ENCODE measurements around the gene IMPG2. TPM values are rescaled to one million over a fixed set of nuclear protein-coding genes. Genes with fewer than 3 reads are reported as not detected.

Gene IMPG2
- total and polyA plus RNA-seq, 7 donors = 0.05 to 0.64 (median 0.17) TPM

DNA sequence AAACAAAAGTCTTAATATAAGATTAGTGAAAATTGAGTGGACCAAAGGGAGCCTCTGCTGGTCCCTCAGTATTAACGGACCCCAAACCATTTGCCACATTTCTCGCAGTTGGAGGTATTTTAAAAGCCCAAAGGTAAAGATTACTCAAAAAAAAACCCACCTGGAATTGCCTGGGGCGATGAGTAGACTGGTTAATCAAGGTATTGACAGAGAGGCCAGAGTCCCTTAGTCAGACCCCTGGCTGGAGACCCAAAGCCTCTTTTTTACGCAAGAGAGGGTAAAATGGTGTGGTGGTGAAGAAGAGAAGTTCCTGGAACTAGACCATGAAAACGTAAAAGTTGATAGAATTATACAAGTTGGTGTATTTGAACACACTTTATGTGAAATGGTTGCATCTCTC is 137.2 kb downstream of the IMPG2 start:
- DNase-seq = no peak
- WGBS, 3 donors = 89 to 96% (median 93%) methylated on average over 5 of the region's 5 CpGs
- H3K9me3 ChIP-seq = no peaks in the 10 kb centered on the region
- no peaks in the 10 kb centered on the region for H3K36me3 ChIP-seq (ENCODE audit: insufficient read depth in 1 of 2, low read depth in 1 of 2)
- H3K27me3 ChIP-seq (ENCODE audit: insufficient read depth in 3 of 3, low read length in 2 of 3) = no peaks in the 10 kb centered on the region
- H3K27ac ChIP-seq = no peak overlapping the region
- peaks cover 7% of the 10 kb centered on the region for H3K4me1 ChIP-seq
- intact Hi-C loops (cut with DNase I) = no loop called here
- TF ChIP-seq, protein P1, sequence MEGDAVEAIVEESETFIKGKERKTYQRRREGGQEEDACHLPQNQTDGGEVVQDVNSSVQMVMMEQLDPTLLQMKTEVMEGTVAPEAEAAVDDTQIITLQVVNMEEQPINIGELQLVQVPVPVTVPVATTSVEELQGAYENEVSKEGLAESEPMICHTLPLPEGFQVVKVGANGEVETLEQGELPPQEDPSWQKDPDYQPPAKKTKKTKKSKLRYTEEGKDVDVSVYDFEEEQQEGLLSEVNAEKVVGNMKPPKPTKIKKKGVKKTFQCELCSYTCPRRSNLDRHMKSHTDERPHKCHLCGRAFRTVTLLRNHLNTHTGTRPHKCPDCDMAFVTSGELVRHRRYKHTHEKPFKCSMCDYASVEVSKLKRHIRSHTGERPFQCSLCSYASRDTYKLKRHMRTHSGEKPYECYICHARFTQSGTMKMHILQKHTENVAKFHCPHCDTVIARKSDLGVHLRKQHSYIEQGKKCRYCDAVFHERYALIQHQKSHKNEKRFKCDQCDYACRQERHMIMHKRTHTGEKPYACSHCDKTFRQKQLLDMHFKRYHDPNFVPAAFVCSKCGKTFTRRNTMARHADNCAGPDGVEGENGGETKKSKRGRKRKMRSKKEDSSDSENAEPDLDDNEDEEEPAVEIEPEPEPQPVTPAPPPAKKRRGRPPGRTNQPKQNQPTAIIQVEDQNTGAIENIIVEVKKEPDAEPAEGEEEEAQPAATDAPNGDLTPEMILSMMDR (IDR thresholded peaks at IDR 0.05) = no peak
- H3K4me3 ChIP-seq = no peak overlapping the region
- no peak for ATAC-seq

DNA sequence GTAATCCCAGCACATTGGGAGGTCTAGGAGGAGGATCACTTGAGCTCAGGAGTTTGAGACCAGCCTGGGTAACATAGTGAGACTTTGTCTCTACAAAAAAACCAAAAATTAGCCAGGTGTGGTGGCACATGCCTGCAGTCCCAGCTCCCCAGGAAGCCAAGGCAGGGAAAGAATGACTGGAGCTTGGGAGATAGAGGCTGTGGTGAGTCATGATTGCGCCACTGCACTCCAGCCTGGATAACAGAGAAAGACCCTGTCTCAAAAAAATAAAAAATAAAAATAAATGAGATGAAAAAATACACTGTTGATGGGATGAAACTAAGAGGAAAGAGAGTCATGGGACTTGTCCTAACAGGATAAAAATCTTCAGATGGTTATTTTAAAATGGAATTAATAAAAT is 137.6 kb downstream of the IMPG2 start:
- intact Hi-C loops (cut with DNase I) = no loop called here
- Histone ChIP-seq H3K36me3 (ENCODE audit: insufficient read depth in 1 of 2, low read depth in 1 of 2) (no peaks in the 10 kb centered on the region), H3K4me3 (no peak overlapping the region), H3K27me3 (ENCODE audit: insufficient read depth in 3 of 3, low read length in 2 of 3) (no peaks in the 10 kb centered on the region), H3K9me3 (no peaks in the 10 kb centered on the region), H3K27ac (no peak overlapping the region), H3K4me1 (peaks cover 7% of the 10 kb centered on the region)
- TF ChIP-seq, protein P1 (IDR thresholded peaks at IDR 0.05) = no peak
- ATAC-seq (no peak), DNase-seq (no peak)
- WGBS, 3 donors = 96 to 100% (median 100%) methylated on average over 1 of the region's 1 CpG

DNA sequence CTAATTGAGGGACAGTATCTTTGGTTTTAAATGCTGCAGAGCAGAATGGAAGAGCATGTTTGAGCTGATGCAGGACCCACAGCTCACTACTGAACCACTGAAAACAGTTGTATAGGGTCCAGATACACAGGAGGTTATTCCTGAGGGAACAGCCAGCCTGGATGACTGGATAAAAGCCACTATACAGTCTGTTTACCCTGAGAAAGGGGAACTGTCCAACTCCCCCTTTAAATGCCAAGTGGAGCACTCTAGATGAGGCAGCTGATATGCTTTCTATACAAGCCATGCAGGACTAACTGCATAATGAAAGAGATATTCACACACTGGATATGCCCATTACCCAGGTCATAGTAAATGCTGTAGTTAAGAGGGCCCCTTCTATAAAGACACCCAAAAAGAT is 138.6 kb downstream of the IMPG2 start:
- no peak overlapping the region for H3K4me3 ChIP-seq
- no peak overlapping the region for H3K27ac ChIP-seq
- H3K4me1 ChIP-seq = peaks cover 7% of the 10 kb centered on the region
- intact Hi-C loops (cut with DNase I) = no loop called here
- ATAC-seq (no peak), DNase-seq (no peak)
- TF ChIP-seq, protein P1 (IDR thresholded peaks at IDR 0.05) = no peak
- no peaks in the 10 kb centered on the region for H3K36me3 ChIP-seq (ENCODE audit: insufficient read depth in 1 of 2, low read depth in 1 of 2)
- H3K9me3 ChIP-seq = no peaks in the 10 kb centered on the region
- H3K27me3 ChIP-seq (ENCODE audit: insufficient read depth in 3 of 3, low read length in 2 of 3) = no peaks in the 10 kb centered on the region

DNA sequence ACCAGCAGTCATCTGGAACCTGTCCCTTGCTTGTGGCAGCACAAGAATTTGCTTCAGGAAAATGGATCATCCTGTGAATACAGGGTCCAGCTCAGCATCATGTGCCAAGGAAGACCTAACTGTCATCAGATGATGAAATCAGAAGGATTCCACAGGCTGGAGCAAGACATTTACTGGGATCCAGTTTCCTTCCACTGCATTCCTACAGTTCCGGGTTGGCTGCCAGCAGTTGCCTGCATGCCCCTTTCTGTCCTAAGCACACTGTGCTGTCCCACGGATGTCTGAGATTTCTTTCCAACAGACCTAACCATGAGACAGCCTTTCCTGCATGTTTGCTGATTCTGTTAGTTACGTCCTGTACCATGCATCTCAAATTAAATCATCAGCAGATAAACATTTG is 140.7 kb downstream of the IMPG2 start:
- ATAC-seq (peak; percentile 36 to 96 (median 54)), DNase-seq (peak in 1 of 2 donors; percentile 41)
- 12 to 33% (median 25%) methylated on average over 3 of the region's 3 CpGs for WGBS, 3 donors
- intact Hi-C loops (cut with DNase I) = no loop called here
- Histone ChIP-seq H3K4me1 (peaks cover 7% of the 10 kb centered on the region), H3K36me3 (ENCODE audit: insufficient read depth in 1 of 2, low read depth in 1 of 2) (no peaks in the 10 kb centered on the region), H3K27me3 (ENCODE audit: insufficient read depth in 3 of 3, low read length in 2 of 3) (no peaks in the 10 kb centered on the region), H3K27ac (no peak overlapping the region), H3K9me3 (no peaks in the 10 kb centered on the region), H3K4me3 (no peak overlapping the region)
- TF ChIP-seq, protein P1 (IDR thresholded peaks at IDR 0.05) = no peak

DNA sequence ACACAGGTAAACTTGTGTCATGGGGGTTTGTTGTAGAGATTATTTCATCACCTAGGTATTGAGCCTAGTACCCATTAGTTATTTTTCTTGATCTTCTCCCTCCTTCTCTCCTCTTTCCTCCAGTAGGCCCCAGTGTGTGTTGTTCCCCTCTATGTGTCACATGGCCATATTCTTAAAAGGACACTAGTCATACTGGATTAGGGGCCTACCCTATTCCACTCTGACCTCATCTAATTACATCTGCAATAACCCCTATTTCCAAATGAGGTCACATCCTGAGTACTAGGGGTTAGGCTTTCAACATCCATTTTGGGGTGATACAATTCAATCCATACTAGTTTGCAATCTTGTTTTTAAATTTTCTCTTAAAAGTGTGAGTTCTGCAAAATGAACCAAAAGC is 142.8 kb downstream of the IMPG2 start:
- no peak overlapping the region for H3K4me3 ChIP-seq
- intact Hi-C loops (cut with DNase I) = no loop called here
- DNase-seq = no peak
- no peaks in the 10 kb centered on the region for H3K27me3 ChIP-seq (ENCODE audit: insufficient read depth in 3 of 3, low read length in 2 of 3)
- TF ChIP-seq, protein P1 (IDR thresholded peaks at IDR 0.05) = no peak
- no peak overlapping the region for H3K27ac ChIP-seq
- no peaks in the 10 kb centered on the region for H3K36me3 ChIP-seq (ENCODE audit: insufficient read depth in 1 of 2, low read depth in 1 of 2)
- no peak for ATAC-seq
- no peaks in the 10 kb centered on the region for H3K9me3 ChIP-seq
- peaks cover 7% of the 10 kb centered on the region for H3K4me1 ChIP-seq

Measured in psoas muscle (tissue), 8 donors.